Left cardiac atrium (tissue), 4 donors: ENCODE measurements around the gene TM4SF18. TPM values are rescaled to one million over a fixed set of nuclear protein-coding genes. Genes with fewer than 3 reads are reported as not detected.
A peak's percentile ranks its signal among the peaks of the same experiment; 100 is the strongest.

ENCODE experiments used
- ATAC-seq, 2 donors: fragments of 200-7000 bp; cut with Tn5 transposase; one replicate each; pipeline ENCODE4 v1.9.1; 2020; ENCODE audit warnings: mild to moderate bottlenecking in 2 of 2, moderate library complexity in 2 of 2
- DNase-seq: peaks from one replicate; pipeline ENCODE4 v3.0.0-alpha.2; 2020
- intact Hi-C, 2 donors: fragments of 100-400 bp; cut with DNase I; formaldehyde crosslinking; loops; one replicate each; pipeline versions ENCODE4 v1.14.1 to v1.15.1; 2022 to 2023
- total RNA-seq, 2 donors: library from RNA; stranded (reverse); fragmentation: NEBNext Ultra II Directional; extraction: Animal tissue kit (Norgen Biotek cat#: 25700); gene quantifications; one replicate each; pipeline ENCODE4 v1.2.1, GENCODE V29; 2021
- donor health status: DM: no; HTN: yes; CAD: no.
- donor health status: DM: no; HTN: yes; CAD: no; lungs with severe emphysema.
- donor health status: DM: yes; HTN: yes; CAD: no.
- donor health status: Dilated cardiomyopathy.

TM4SF18 gene
- total RNA-seq, 2 donors from 2014 or later: 12.5 to 13.2 TPM

GRCh38 chr3:149336925-149337324 is 3.5 kb upstream of the TM4SF18 start:
- peak in 1 of 2 donors; percentile 48 for ATAC-seq
- DNase-seq: no peak
- intact Hi-C loops: no loop called here

DNA sequence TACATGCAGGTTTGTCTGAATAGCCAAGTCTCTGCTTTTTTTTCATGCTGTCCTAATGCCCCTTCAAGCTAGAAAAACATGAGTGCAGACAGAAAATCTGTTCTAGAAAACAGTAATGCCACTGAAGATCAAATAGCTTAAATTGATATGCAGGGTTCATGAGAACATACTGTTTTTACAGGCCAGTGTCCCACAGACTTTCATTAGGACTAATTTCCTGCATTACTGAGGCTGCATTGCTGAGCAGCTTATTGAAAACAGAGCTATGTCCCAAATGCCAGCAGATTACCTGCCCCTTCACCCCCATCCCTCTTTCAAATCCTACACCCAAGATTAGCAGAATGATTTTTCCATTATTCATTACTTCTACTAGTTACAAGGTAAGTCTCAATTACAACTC is 665 bp downstream of the TM4SF18 start:
- ATAC-seq (no peak), DNase-seq (no peak)
- intact Hi-C loops: no loop called here

- DNase-seq (no peak), ATAC-seq (no peak)
- intact Hi-C loops: no loop called here
Measured at GRCh38 chr3:149332227-149332765, 1.1 kb downstream of the TM4SF18 start.

GRCh38 chr3:149331396-149331795 is 2.0 kb downstream of the TM4SF18 start:
- intact Hi-C loops: no loop called here
- ATAC-seq: no peak

DNA sequence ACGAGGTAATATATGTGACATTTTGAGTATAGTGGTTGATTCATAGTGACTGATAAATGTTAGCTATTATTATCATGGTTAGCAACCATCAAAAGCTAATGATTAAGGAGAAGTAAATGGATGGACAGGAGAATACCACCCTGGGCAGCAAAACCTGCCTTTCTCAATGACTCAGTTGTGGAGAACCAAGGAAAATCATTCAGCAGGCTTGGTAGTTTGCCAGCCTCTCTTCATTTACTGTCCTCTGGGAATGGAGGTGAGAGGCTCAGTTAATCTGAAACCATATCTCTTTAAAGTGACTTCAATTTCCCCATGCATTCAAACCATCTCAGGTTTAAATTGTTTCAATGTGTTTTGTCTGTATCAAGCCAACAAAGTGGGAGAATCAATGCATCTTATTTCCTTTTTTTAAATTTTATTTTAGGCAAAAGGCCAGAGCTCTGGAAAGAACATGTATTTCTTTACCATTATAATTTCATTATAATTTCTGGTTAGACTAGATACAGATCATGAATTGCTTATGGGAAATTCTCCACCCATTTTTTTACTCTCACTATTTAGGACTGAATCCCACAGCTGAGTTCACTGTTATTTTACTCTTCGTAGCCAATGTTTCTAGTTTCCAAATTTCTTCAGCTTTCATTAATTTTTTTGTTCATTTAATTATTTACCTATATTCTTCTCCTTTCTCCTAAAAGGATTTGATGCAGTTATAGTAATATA is 2.7 kb downstream of the TM4SF18 start:
- intact Hi-C loops: no loop called here
- ATAC-seq (no peak), DNase-seq (no peak)

More at GRCh38 chr3:149331396-149331795, 2.0 kb downstream of the TM4SF18 start:
- DNase-seq: no peak

DNA sequence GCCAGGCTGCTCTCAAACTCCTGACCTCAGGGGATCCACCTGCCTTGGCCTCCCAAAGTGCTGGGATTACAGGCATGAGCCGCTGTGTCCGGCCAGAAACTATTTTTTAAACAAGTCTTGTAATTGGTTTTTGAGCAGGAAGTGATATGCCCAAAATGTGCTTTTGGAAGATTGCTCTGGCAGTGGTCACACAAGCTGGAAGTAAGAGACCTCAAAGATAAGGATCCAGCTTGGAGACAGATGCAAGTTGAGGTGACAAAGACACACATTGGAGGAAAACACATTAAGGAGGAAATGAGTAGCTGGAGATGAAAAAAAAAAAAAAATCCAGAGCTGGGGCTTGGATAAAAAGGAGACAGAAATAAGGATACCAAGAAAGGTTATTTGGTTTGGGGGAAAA is 6.3 kb downstream of the TM4SF18 start:
- no peak for DNase-seq
- intact Hi-C loops: no loop called here

GRCh38 chr3:149325581-149325980 is 7.9 kb downstream of the TM4SF18 start:
- intact Hi-C loops: no loop called here
- no peak for DNase-seq
- no peak for ATAC-seq

More for the DNA sequence above, 6.3 kb downstream of the TM4SF18 start:
- ATAC-seq: no peak

DNA sequence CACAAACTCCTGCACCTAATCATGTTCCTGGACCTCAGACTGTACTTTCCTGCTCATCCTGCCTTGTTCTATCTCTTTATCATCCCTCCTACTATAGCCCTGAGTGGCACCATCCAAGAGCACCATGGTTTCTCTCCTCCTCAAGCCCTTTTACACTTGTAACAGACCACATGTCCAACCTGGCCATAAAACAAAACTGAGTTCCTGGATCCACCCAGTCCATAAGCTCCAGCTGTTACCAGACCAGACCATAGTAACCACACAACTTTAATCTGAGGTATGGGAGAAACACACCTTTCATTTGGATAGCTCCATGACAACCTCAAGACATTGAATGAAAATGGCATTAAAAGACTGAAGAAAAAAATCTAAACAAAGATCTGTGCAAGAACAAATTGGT is 9.1 kb downstream of the TM4SF18 start:
- no peak for ATAC-seq

GRCh38 chr3:149321640-149322039 is 11.8 kb downstream of the TM4SF18 start:
- no peak for DNase-seq
- intact Hi-C loops: no loop called here
- ATAC-seq: no peak

More for the DNA sequence above, 9.1 kb downstream of the TM4SF18 start:
- no peak for DNase-seq
- intact Hi-C loops: no loop called here

GRCh38 chr3:149321136-149321535 is 12.3 kb downstream of the TM4SF18 start:
- intact Hi-C loops: no loop called here
- ATAC-seq (no peak), DNase-seq (no peak)

DNA sequence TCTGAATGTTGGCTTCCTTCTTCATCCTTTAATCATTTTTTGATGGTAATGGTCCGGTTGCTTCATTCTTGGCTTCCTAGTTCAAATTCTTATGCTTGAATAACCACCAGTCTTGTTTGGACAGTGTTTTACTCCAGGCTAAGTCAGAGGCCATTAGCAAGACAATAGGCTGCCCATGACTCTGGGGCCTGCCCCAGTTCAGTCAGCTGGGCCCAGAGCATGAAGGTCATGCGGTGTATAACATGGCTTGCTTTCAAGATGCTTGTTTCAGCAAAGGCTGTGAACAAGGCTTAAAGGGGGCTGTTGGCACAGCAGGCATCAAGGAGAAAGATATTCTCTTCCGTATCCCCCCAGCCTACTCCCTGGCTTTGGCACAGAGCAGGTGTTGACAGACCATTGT is 13.7 kb downstream of the TM4SF18 start:
- intact Hi-C loops: no loop called here

DNA sequence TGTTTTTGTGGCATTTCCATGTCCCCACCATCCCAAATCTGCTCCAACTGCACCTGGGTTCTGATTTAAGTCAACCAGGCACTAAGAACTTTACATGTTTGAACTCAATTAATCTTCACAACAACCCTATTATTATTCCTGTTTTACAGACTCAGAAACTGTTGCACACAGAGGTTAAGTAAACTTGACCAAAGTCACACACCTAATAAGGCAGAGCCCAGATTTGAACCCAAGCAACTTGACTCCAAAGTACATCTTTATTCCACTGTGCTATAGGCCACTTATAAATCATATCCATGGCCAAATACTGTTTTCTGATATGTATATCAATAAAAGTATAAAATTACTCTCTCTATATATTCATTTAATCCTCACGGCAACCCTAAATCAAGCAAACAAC is 16.4 kb downstream of the TM4SF18 start:
- intact Hi-C loops: no loop called here
- DNase-seq (no peak), ATAC-seq (no peak)

More for the DNA sequence above, 13.7 kb downstream of the TM4SF18 start:
- DNase-seq: no peak
- ATAC-seq: no peak

DNA sequence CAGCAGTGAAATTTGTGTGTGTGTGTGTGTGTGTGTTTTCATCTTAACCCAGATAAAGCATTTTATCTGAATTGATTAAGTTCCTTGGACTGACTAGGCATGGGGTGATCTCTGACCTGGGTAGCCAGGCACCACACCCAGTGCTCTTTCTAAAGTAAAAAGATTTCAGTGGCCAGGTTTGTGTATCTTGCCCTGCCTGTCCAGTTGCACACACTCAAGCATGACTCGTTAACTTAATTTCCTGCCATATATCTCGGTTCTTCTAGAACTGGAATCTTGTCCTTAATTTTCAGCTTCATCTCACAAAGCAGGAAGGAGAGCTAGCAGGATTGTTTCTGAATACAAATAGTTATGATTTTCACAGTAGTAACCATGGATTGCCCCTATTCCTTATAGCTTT is 17.0 kb downstream of the TM4SF18 start:
- intact Hi-C loops: no loop called here
- peak in 1 of 2 donors; percentile 29 for ATAC-seq

DNA sequence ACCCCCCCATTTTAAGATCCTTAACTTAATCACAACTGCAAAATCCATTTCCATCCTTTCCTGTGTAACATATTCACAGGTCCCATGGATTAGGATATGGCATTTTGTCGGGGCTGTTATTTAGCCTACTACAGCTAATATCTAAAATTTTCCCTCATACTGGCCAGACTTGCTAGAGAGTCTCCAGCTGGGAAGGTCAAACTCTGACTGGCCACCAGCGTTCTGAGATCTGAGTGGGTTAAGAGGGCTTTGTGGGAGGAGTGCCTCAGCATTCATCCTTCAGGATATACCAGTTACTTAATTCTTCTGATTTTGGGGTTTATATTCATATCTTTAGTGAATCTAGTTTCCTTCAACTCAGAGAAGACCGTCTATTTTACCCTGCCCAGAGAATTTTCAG is 17.7 kb downstream of the TM4SF18 start:
- ATAC-seq (peak in 1 of 2 donors; percentile 68), DNase-seq (peak; percentile 37)
- intact Hi-C loops: no loop called here

More for the DNA sequence above, 17.0 kb downstream of the TM4SF18 start:
- no peak for DNase-seq

GRCh38 chr3:149314807-149315578 is 18.4 kb downstream of the TM4SF18 start:
- DNase-seq (no peak), ATAC-seq (peak; percentile 12 to 77)
- intact Hi-C loops: no loop called here

DNA sequence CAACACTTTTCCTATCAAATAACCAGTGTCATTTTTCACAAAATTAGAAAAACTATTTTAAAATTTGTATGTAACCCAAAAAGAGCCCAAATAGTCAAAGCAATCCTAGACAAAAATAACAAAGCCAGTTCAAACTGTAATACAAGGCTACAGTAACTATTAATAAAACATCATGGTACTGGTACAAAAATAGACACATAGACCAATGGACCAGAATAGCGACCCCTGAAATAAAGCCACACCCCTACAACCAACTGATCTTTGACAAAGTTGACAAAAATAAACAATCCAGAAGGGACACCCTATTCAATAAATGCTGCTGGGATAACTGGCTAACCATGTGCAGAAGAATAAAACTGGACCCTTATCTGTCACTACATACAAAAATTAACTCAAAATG is 19.9 kb downstream of the TM4SF18 start:
- intact Hi-C loops: no loop called here
- ATAC-seq (no peak), DNase-seq (no peak)

GRCh38 chr3:149310796-149311534 is 22.5 kb downstream of the TM4SF18 start:
- intact Hi-C loops: no loop called here
- DNase-seq (no peak), ATAC-seq (no peak)

- ATAC-seq (no peak), DNase-seq (no peak)
- intact Hi-C loops: no loop called here
Measured at GRCh38 chr3:149307435-149307783, 26.0 kb downstream of the TM4SF18 start.

- intact Hi-C loops: no loop called here
- ATAC-seq (no peak), DNase-seq (no peak)
Measured at GRCh38 chr3:149306751-149307434, 26.5 kb downstream of the TM4SF18 start.
